ENCODE data around the gene MAMSTR. TPM values are rescaled to one million over a fixed set of nuclear protein-coding genes. Genes with fewer than 3 reads are reported as not detected.

MAMSTR gene
- total and polyA plus RNA-seq, 9 of the 15 experiments (the other 6 are each of a cell fraction or from before 2014, with no cell fraction given): 0.08 to 1.00 (median 0.40) TPM; not detected in 1

DNA sequence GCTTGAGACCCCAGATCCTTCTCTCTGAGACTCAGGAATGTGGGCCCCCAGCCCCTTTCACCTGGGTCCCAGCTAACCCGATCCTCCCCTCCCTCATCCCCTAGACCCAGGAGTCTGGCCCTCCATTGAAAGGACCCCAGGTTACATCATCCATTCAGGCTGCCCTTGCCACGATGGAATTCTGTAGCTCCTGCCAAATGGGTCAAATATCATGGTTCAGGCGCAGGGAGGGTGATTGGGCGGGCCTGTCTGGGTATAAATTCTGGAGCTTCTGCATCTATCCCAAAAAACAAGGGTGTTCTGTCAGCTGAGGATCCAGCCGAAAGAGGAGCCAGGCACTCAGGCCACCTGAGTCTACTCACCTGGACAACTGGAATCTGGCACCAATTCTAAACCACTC lies 36.3 kb upstream of the MAMSTR start:
- H3K9me1 ChIP-seq (ENCODE audit: control insufficient read depth, insufficient read depth, low read length): no peaks in the 10 kb centered on the region
- peaks cover 22% of the 10 kb centered on the region for H3K79me2 ChIP-seq (ENCODE audit: control insufficient read depth, insufficient read depth, low read length)
- no peak for ATAC-seq
- BruUV-seq (replicated peaks): no TSS peak
- TF ChIP-seq PPARD (CRISPR knock-in tag; IDR thresholded peaks at IDR 0.05) (no peak), TAF7 (tag; IDR thresholded peaks at IDR 0.05) (no peak), ESRRB (CRISPR knock-in tag; IDR thresholded peaks at IDR 0.05; ENCODE audit: borderline replicate concordance) (no peak), ATF6 (CRISPR knock-in tag; IDR thresholded peaks at IDR 0.05) (0 out of 2 replicates have a peak, but pooled peaks have one; percentile 35), LARP7 (IDR thresholded peaks at IDR 0.05) (no peak), EGR1 (conservative IDR thresholded peaks at IDR 0.05) (no peak), NCOA2 (IDR thresholded peaks at IDR 0.05; ENCODE audit: partially characterized antibody in 2 of 2) (no peak)
- peak overlapping the region in 1 of 2 experiments; percentile 55; a peak in 2 of 4 replicates for H3K9ac ChIP-seq (ENCODE audit: insufficient read depth in 1 of 2, low read depth in 2 of 2, low read length in 2 of 2)
- intact Hi-C loops (cut with micrococcal nuclease) (loop anchor here (2.0 kb wide), 1 partner anchor 25 kb away; no protein-coding TSS in a partner anchor), in situ Hi-C loops (cut with MboI) (no loop called here)
- no peak overlapping the region for H3K4me3 ChIP-seq
- no peak overlapping the region for H2AFZ ChIP-seq (ENCODE audit: low read depth, low read length)
- H3K4me2 ChIP-seq (ENCODE audit: insufficient read depth, low read length): no peak overlapping the region
- POLR2A ChIA-PET: interaction anchor here (0.6 kb wide), 2 partner anchors 103 to 1620 kb away, joined by 3 to 4 read pairs; partner anchors contain the start of gene NR1H2
- DNase-seq (ENCODE audit: extremely low read depth in 1 of 4, low spot score in 3 of 4): no peak
- no peak overlapping the region; the same call in 2 of the 3 replicates for H3K27ac ChIP-seq (ENCODE audit: extremely low read depth, low read depth, low read length)
- peaks cover 30 to 65% of the 10 kb centered on the region in 2 experiments for H3K4me1 ChIP-seq (replicated peaks in 1 of 2; ENCODE audit: control insufficient read depth in 2 of 2, insufficient read depth in 2 of 2, low read length in 2 of 2)
- H3K27me3 ChIP-seq (ENCODE audit: control insufficient read depth in 2 of 2, insufficient read depth in 2 of 2, low read length in 2 of 2): no peaks in the 10 kb centered on the region
- no peaks in the 10 kb centered on the region for H4K20me1 ChIP-seq (replicated peaks; ENCODE audit: control insufficient read depth, insufficient read depth, low read length)
- H3K36me3 ChIP-seq (ENCODE audit: control insufficient read depth, insufficient read depth, low read length): peaks cover 7% of the 10 kb centered on the region; the same call in 1 of the 3 replicates
- no peak for FAIRE-seq
- WGBS (ENCODE audit: insufficient coverage, low coverage, missing lambda C conversion rate): 74% methylated on average over 5 of the region's 5 CpGs
- CTCF ChIA-PET (ENCODE audit: low intra/inter-chr PET ratio): no interaction called here
- no peaks in the 10 kb centered on the region for H3K9me3 ChIP-seq (replicated peaks; ENCODE audit: control insufficient read depth, insufficient read depth, low read depth, low read length)

Measured in K562 (cell line).